Esophagus squamous epithelium (tissue), 5 donors: Measurements from ENCODE around the gene FAM120AOS. TPM values are rescaled to one million over a fixed set of nuclear protein-coding genes. Genes with fewer than 3 reads are reported as not detected.

Experiments used
- DNase-seq: peaks from one replicate; lab custom pipeline; 2025; lab: John Stamatoyannopoulos, UW
- H3K27ac ChIP-seq, 4 donors: fragments of 200-600 bp; sonication (generic); one replicate each; pipeline ENCODE4 v1.5.1; 2016 to 2019; ENCODE audit warnings: mild to moderate bottlenecking in 1 of 4
- H3K27me3 ChIP-seq, 4 donors: fragments of 200-600 bp; sonication (generic); 1 replicate in 3 of 4; 2 replicates in 1 of 4; pipeline versions ENCODE4 v1.5.1 to v1.6.0; 2017 to 2021; ENCODE audit warnings: antibody characterized with exemption in 1 of 4
- H3K36me3 ChIP-seq, 3 donors: fragments of 200-600 bp; sonication (generic); one replicate each; pipeline ENCODE4 v1.5.1; 2016 to 2019
- H3K4me1 ChIP-seq, 3 donors: fragments of 200-600 bp; sonication (generic); one replicate each; pipeline ENCODE4 v1.5.1; 2017 to 2019
- H3K4me3 ChIP-seq, 4 donors: fragments of 200-600 bp; sonication (generic); 1 replicate in 3 of 4; 2 replicates in 1 of 4; pipeline ENCODE4 v1.5.1; 2016 to 2019; ENCODE audit warnings: mild to moderate bottlenecking in 2 of 4, moderate library complexity in 1 of 4
- H3K9me3 ChIP-seq, 3 donors: fragments of 200-600 bp; sonication (generic); one replicate each; pipeline ENCODE4 v1.5.1; 2016 to 2019
- POLR2A ChIP-seq, 4 donors: fragments of 450-650 bp; IDR thresholded peaks; one replicate each; pipeline ENCODE4 v1.6.1; 2017; ENCODE audit warnings: antibody characterized with exemption in 4 of 4, mild to moderate bottlenecking in 4 of 4, moderate library complexity in 3 of 4
- WGBS, 2 donors: methylation state at CpG; one replicate each; pipeline ENCODE4 v1.1.5; 2018; 5-methylcytosine and 5-hydroxymethylcytosine counted together
- intact Hi-C: fragments of 100-400 bp; cut with DNase I; formaldehyde crosslinking; loops from one replicate; pipeline ENCODE4 v1.15.0; 2022
- total RNA-seq, 4 donors: library from RNA; depleted of rRNA; stranded (reverse); fragments of >200 nt; gene quantifications; one replicate each; pipeline ENCODE4 v1.1.0, GENCODE V29; 2016
- TF ChIP-seq, protein P1 (sequence below), 6 experiments: fragments of 450-650 bp in 4 of 6; fragments of 200-600 bp in 2 of 6; sonication (generic) in 2 of 6; IDR thresholded peaks; one replicate each; pipeline ENCODE4 v1.5.1; 2016 to 2019; ENCODE audit warnings: antibody characterized with exemption in 6 of 6, mild to moderate bottlenecking in 4 of 6, moderate library complexity in 4 of 6
- donor health status: DM: yes; HTN: yes; CAD: no.

Gene FAM120AOS
- total RNA-seq, 4 donors from 2014 or later: 18.0 to 33.6 (median 24.4) TPM

DNA sequence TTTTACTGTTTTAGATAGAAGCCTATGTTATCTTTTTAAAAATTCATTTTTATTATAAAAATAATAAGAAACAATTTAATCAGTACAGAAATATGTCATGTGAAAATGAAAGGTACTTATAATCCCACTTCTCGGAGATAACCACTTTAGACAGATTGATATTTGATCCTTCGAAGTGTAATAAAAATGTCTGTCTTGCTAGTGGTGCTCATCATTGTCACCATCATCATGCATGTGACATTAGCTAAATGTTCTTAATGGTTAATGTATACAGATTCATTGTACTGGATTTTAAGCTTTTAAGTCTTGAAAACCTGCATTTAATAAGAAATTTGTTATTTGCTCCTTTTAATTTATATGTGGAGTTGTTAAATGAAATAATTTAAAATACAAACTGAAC is 30.1 kb upstream of the FAM120AOS start:
- Histone ChIP-seq H3K36me3 (peaks cover 0 to 72% (median 9%) of the 10 kb centered on the region in 3 donors), H3K27me3 (no peaks in the 10 kb centered on the region), H3K4me1 (peaks cover 0 to 11% (median 0%) of the 10 kb centered on the region in 3 donors), H3K4me3 (no peak overlapping the region), H3K27ac (no peak overlapping the region), H3K9me3 (no peaks in the 10 kb centered on the region)
- WGBS, 2 donors: 96 to 99% methylated on average over 2 of the region's 2 CpGs
- no peak for TF ChIP-seq POLR2A (IDR thresholded peaks at IDR 0.05)
- TF ChIP-seq, protein P1, sequence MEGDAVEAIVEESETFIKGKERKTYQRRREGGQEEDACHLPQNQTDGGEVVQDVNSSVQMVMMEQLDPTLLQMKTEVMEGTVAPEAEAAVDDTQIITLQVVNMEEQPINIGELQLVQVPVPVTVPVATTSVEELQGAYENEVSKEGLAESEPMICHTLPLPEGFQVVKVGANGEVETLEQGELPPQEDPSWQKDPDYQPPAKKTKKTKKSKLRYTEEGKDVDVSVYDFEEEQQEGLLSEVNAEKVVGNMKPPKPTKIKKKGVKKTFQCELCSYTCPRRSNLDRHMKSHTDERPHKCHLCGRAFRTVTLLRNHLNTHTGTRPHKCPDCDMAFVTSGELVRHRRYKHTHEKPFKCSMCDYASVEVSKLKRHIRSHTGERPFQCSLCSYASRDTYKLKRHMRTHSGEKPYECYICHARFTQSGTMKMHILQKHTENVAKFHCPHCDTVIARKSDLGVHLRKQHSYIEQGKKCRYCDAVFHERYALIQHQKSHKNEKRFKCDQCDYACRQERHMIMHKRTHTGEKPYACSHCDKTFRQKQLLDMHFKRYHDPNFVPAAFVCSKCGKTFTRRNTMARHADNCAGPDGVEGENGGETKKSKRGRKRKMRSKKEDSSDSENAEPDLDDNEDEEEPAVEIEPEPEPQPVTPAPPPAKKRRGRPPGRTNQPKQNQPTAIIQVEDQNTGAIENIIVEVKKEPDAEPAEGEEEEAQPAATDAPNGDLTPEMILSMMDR (IDR thresholded peaks at IDR 0.05): no peak
- no peak for DNase-seq
- intact Hi-C loops: no loop called here

DNA sequence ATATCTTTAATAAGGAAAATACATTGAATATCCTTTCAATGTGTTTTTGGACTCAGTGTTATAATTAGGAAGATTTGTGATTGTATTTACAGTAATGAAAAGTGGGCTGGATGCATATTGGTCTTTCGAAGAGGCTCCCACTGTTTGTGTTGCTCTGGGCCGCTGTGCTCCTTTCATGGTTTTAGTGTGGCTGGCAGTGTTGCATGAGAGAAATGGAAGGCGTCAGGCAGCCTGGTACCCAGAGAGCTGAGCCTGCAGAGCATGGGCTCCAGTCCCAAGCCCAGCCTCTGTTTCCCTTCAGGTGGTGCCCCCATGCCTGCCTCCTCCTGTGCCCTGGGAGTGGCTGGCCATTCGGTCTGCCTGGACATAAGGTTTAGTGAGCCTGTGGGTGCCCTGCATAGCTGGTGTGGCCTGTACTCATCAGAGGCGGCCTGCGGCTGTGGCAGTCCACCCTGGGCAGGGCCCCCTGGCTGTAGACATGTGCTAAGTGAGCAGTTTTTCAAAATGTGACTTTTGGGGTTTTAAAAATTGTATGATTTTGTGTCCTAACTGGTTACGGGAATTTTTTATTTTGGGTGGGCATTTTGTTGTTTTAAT is 27.4 kb upstream of the FAM120AOS start:
- no peaks in the 10 kb centered on the region for H3K9me3 ChIP-seq
- intact Hi-C loops: no loop called here
- TF ChIP-seq, protein P1 (IDR thresholded peaks at IDR 0.05): peak in 1 of 6 experiments; percentile 11
- TF ChIP-seq POLR2A (IDR thresholded peaks at IDR 0.05): no peak
- peaks cover 0 to 7% (median 0%) of the 10 kb centered on the region in 3 donors for H3K4me1 ChIP-seq
- no peak overlapping the region for H3K4me3 ChIP-seq
- no peak overlapping the region for H3K27ac ChIP-seq
- WGBS, 2 donors: 91 to 95% methylated on average over 5 to 6 of the region's 7 CpGs
- H3K27me3 ChIP-seq: no peaks in the 10 kb centered on the region
- no peak for DNase-seq
- H3K36me3 ChIP-seq: peaks cover 0 to 69% (median 9%) of the 10 kb centered on the region in 3 donors

DNA sequence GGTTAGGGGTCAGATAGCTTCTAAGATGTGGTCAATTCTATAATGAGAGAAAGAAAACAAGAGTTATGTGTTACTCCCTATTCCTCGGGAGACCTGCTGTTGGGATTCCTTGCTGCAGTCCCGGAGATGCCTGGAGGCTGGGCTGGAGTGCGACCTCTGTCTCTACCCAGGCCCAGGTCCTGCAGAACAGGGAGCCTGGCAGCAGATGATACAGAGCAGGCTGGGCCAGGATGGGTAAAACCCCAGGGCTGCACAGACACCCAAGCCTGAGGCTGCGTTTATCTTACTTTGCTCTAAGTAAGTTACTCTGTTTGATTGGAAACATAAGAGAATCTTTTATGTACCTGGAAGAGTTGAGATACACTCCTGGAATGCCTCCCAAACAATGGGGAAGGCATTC is 26.9 kb upstream of the FAM120AOS start:
- no peak overlapping the region for H3K4me3 ChIP-seq
- intact Hi-C loops: no loop called here
- WGBS, 2 donors: 82 to 90% methylated on average over 3 to 4 of the region's 4 CpGs
- no peak for DNase-seq
- H3K36me3 ChIP-seq: peaks cover 0 to 63% (median 9%) of the 10 kb centered on the region in 3 donors
- no peaks in the 10 kb centered on the region for H3K27me3 ChIP-seq
- H3K9me3 ChIP-seq: no peaks in the 10 kb centered on the region
- peaks cover 0 to 7% (median 0%) of the 10 kb centered on the region in 3 donors for H3K4me1 ChIP-seq
- no peak overlapping the region for H3K27ac ChIP-seq
- TF ChIP-seq, protein P1 (IDR thresholded peaks at IDR 0.05): no peak
- TF ChIP-seq POLR2A (IDR thresholded peaks at IDR 0.05): no peak

DNA sequence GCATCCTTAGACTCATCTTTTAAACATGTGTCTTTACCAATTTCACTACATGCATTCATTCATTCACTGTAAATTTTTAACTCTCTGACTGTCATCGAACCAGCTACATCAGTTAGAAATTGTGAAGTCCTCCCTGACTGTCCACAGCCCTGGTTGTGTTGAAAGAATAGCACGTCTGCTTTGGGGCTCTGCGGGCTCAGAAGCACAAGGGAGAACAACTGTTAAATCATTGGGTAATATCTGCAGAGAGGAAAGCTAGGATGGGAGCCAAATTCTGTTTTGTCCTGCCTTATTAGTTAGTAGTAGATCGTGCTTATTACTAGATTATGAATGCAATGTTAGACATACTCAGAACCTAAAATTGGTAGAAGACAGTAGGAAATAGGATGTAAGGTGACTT is 26.3 kb upstream of the FAM120AOS start:
- Histone ChIP-seq H3K36me3 (peaks cover 0 to 60% (median 5%) of the 10 kb centered on the region in 3 donors), H3K27me3 (no peaks in the 10 kb centered on the region), H3K4me3 (no peak overlapping the region), H3K27ac (no peak overlapping the region), H3K9me3 (no peaks in the 10 kb centered on the region), H3K4me1 (peaks cover 0 to 7% (median 0%) of the 10 kb centered on the region in 3 donors)
- 70 to 85% methylated on average over 4 of the region's 4 CpGs for WGBS, 2 donors
- intact Hi-C loops: no loop called here
- TF ChIP-seq POLR2A (IDR thresholded peaks at IDR 0.05): no peak
- TF ChIP-seq, protein P1 (IDR thresholded peaks at IDR 0.05): no peak
- DNase-seq: no peak

DNA sequence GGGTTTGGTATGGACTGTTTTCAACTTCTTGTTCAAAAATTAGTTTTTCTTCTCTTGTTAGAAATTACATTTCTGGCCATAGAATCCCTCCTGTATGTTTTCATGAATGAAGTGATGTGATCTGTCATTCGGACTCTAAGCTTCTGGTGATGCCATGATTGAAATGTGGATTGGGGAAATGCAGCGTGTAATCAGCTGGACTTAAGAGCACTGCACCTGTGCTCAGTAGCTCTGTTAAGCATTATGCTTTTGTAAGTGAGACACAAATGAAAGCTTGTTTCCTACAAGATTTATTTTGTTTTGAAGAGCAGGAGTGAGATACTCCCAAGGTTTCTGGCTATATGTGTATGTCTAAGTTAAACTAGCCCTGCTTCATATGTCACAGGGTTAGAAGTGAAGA is 24.0 kb upstream of the FAM120AOS start:
- peaks cover 0 to 18% (median 0%) of the 10 kb centered on the region in 3 donors for H3K4me1 ChIP-seq
- H3K27ac ChIP-seq: no peak overlapping the region
- intact Hi-C loops: no loop called here
- WGBS, 2 donors: 86 to 100% methylated on average over 2 of the region's 2 CpGs
- peaks cover 0 to 57% (median 0%) of the 10 kb centered on the region in 3 donors for H3K36me3 ChIP-seq
- DNase-seq: no peak
- TF ChIP-seq, protein P1 (IDR thresholded peaks at IDR 0.05): no peak
- TF ChIP-seq POLR2A (IDR thresholded peaks at IDR 0.05): no peak
- H3K4me3 ChIP-seq: no peak overlapping the region
- H3K27me3 ChIP-seq: no peaks in the 10 kb centered on the region
- no peaks in the 10 kb centered on the region for H3K9me3 ChIP-seq
